ENCODE results near the gene LRP1B.

LRP1B gene

DNA sequence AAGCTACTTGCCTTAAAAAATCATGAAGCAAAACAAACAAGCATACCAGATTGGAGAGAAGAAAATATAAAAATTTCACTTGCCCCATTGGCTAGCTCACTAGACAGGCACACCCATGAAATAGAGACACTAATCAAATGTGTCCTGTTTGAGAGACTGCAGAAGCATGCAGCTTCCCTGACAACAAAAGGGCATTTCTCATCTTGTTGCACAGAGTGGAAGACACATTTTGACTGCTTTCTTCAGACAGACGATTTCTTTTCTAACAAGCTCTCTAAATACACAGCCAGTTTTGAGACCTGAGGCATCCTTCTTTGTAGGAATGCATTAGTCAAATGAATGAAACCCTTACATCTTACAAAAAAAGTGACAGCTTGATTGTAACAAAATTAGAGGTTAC, 1792.0 kb downstream of the LRP1B start:
- no peak for DNase-seq (ENCODE audit: low read depth)
- TF ChIP-seq, protein P1, sequence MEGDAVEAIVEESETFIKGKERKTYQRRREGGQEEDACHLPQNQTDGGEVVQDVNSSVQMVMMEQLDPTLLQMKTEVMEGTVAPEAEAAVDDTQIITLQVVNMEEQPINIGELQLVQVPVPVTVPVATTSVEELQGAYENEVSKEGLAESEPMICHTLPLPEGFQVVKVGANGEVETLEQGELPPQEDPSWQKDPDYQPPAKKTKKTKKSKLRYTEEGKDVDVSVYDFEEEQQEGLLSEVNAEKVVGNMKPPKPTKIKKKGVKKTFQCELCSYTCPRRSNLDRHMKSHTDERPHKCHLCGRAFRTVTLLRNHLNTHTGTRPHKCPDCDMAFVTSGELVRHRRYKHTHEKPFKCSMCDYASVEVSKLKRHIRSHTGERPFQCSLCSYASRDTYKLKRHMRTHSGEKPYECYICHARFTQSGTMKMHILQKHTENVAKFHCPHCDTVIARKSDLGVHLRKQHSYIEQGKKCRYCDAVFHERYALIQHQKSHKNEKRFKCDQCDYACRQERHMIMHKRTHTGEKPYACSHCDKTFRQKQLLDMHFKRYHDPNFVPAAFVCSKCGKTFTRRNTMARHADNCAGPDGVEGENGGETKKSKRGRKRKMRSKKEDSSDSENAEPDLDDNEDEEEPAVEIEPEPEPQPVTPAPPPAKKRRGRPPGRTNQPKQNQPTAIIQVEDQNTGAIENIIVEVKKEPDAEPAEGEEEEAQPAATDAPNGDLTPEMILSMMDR (IDR thresholded peaks at IDR 0.05; ENCODE audit: insufficient read depth, low read depth, low read length, missing control alignments), result no peak

DNA sequence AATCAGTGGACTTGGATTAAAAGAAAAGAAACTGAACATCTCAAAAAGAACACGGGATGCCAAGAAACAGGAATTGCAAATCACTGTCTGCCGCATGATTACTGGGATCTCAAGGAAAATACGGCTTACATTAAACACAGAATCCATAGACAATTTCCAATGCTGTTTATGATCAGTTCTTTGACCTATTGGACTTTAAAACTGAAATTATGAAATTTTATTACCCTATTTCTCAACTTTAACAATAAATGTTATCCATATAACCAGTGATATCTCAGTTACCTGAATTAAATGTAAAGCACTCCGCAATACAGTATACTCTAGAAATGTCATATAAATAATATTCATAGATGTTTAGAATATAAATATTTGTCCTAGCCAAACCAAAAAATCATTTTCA, 1793.8 kb downstream of the LRP1B start:
- TF ChIP-seq, protein P1 (IDR thresholded peaks at IDR 0.05; ENCODE audit: insufficient read depth, low read depth, low read length, missing control alignments), result no peak
- no peak for DNase-seq (ENCODE audit: low read depth)
- no peak overlapping the region for H3K4me3 ChIP-seq (ENCODE audit: low read depth, low read length)

More for the DNA sequence above, 1792.0 kb downstream of the LRP1B start:
- no peak overlapping the region for H3K4me3 ChIP-seq (ENCODE audit: low read depth, low read length)

DNA sequence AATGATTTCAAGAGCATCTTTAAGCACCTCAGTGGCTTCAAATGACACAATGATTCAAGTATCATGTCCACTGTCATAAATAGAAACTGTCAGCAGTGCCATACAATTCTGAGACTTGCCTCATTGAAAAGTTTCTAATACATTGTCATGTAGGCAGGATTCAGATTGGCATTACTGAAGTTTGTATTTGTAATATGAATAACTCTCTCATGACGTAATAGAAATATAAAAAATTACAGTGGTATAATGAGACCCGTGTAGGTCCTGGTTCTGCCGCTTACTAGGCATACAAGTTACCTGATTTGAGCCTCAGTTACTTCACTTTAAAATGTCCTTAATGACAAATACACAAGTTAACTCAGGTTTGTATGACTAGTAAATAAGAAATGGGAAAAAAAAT, 1814.5 kb downstream of the LRP1B start:
- TF ChIP-seq, protein P1 (IDR thresholded peaks at IDR 0.05; ENCODE audit: insufficient read depth, low read depth, low read length, missing control alignments), result no peak
- no peak for DNase-seq (ENCODE audit: low read depth)

DNA sequence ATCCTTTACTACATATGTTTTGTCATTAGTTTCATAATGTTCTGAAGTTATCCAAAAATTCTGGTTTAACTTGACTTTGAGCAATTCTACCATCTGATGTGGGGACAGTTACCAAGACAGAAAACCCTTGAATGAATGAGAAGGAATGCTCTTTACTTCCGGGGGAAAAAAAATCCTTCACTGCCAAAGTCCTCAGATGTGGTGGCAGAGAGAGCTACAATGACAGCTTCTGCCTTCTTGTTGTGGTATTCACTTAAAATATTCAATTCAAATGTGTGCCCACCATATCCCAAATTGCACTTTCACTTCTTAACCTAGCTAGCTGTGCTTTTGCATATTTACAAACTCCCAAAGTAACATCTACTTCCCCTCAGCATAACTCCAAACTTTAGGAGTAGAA, 1818.9 kb downstream of the LRP1B start:
- TF ChIP-seq, protein P1 (IDR thresholded peaks at IDR 0.05; ENCODE audit: insufficient read depth, low read depth, low read length, missing control alignments), result no peak

More for the DNA sequence above, 1814.5 kb downstream of the LRP1B start:
- H3K4me3 ChIP-seq (ENCODE audit: low read depth, low read length), result no peak overlapping the region

DNA sequence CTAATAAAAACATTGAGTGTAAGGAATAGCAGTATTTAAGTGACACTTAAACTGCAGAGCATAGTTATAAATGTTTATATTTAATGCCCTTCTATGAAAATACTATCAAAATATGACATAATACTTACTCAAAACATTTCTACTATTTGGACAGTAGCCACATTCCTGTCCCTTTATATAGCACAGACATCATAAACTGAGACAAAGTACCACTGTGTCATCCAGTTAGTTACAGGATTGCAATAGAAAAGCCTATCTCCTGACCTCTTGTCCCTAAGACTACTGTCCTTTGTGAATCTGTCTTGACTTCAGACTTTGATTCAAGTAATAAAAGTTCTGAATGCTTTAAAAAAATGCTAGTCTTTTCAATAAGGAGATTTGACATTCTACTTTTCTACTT, 1822.1 kb downstream of the LRP1B start:
- TF ChIP-seq, protein P1 (IDR thresholded peaks at IDR 0.05; ENCODE audit: insufficient read depth, low read depth, low read length, missing control alignments), result no peak
- DNase-seq (ENCODE audit: low read depth), result no peak
- H3K4me3 ChIP-seq (ENCODE audit: low read depth, low read length), result no peak overlapping the region

More for the DNA sequence above, 1818.9 kb downstream of the LRP1B start:
- no peak for DNase-seq (ENCODE audit: low read depth)
- H3K4me3 ChIP-seq (ENCODE audit: low read depth, low read length), result no peak overlapping the region

DNA sequence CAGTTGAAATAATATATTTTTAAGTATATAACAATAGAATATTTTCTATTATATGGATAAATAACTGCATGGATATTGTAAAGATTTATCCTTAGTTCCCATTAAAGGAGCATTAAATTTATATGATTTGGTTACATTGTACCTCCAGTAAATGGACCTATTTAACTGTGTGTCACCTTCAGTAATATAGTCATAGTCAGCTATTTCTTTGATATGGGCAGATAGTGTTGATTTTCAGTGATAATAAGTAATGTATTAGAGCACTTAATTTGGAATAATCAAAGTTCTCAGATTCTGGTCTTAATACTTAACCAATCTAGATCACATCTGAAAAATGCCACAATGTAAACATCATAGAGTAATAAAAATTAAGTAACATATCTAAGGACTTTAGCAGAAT, 1823.3 kb downstream of the LRP1B start:
- no peak overlapping the region for H3K4me3 ChIP-seq (ENCODE audit: low read depth, low read length)
- DNase-seq (ENCODE audit: low read depth), result no peak
- TF ChIP-seq, protein P1 (IDR thresholded peaks at IDR 0.05; ENCODE audit: insufficient read depth, low read depth, low read length, missing control alignments), result no peak

DNA sequence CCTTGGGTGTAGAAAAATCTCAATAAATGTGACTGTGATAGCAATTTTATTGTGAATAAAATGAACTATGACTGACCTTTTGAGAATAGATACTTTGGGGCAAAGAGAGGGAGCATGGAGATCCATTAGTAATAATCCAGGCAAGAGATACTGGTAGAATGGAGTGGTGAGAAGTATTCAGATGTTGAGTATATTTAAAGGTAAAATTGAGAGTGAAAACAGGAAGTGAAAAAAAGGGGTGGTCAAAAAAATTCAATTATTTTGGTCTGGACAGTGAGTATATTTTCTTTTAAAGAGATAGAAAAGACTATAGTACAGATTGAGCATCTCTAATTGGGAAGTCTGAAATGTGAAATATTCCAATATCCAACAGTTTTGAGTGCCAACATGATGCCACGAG, 1835.0 kb downstream of the LRP1B start:
- no peak overlapping the region for H3K4me3 ChIP-seq (ENCODE audit: low read depth, low read length)
- TF ChIP-seq, protein P1 (IDR thresholded peaks at IDR 0.05; ENCODE audit: insufficient read depth, low read depth, low read length, missing control alignments), result no peak
- DNase-seq (ENCODE audit: low read depth), result no peak
